GM12873 (cell line): Measurements from ENCODE around the gene ATG16L1.

ENCODE experiments used
- TF ChIP-seq, protein P1 (sequence below): IDR thresholded peaks from 2 replicates; pipeline ENCODE4 v1.5.1; 2012; ENCODE audit warnings: low read depth, mild to moderate bottlenecking, moderate library complexity, low read length, control low read depth; ENCODE audit not compliant: insufficient read depth; ENCODE audit errors: missing control alignments

ATG16L1 gene

GRCh38 chr2:233267516-233268245, 16.2 kb downstream of the ATG16L1 start:
- TF ChIP-seq, protein P1, sequence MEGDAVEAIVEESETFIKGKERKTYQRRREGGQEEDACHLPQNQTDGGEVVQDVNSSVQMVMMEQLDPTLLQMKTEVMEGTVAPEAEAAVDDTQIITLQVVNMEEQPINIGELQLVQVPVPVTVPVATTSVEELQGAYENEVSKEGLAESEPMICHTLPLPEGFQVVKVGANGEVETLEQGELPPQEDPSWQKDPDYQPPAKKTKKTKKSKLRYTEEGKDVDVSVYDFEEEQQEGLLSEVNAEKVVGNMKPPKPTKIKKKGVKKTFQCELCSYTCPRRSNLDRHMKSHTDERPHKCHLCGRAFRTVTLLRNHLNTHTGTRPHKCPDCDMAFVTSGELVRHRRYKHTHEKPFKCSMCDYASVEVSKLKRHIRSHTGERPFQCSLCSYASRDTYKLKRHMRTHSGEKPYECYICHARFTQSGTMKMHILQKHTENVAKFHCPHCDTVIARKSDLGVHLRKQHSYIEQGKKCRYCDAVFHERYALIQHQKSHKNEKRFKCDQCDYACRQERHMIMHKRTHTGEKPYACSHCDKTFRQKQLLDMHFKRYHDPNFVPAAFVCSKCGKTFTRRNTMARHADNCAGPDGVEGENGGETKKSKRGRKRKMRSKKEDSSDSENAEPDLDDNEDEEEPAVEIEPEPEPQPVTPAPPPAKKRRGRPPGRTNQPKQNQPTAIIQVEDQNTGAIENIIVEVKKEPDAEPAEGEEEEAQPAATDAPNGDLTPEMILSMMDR = no peak

DNA sequence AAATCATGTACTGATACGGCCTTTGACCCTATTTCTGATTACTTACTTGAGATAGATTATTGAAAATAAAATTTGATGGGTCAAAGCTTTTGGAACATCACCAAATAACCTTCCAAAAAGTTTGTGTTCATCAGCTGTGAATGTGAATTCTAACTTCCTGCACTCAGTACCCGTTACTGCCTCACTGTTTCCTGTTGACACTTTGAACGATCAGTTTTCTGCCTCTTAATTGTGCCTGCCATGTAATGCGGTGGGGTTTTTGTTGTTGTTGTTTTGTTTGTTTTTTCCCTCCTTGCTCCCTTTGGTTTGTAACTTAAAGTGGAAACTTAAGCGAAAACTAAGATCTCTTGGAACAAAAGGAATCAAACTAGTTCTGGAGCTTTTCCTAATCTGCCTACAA, 18.9 kb downstream of the ATG16L1 start:
- TF ChIP-seq, protein P1 = no peak

GRCh38 chr2:233270951-233271350, 19.5 kb downstream of the ATG16L1 start:
- TF ChIP-seq, protein P1 = no peak

DNA sequence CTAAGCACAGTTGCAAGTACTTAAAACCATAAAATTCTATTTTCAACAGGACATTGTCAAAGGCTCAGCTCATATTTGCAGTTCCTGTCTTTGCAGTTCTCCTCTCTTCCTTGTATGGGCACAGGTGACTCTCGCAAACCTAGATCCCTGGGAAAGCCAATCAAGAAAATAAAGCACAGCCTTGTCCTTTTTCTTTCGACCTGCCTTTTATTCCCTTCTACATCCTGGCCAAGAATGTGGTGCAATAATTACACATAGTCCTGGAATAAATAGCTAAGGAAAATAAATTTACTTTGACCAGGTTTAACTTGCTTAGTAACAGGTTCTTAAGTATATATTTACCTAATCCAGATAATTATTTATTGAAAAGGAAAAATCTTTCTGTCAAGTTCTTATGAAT, 20.2 kb downstream of the ATG16L1 start:
- TF ChIP-seq, protein P1 = no peak

- TF ChIP-seq, protein P1 = no peak
Measured at GRCh38 chr2:233273120-233273519, 21.6 kb downstream of the ATG16L1 start.

GRCh38 chr2:233275223-233275622, 23.8 kb downstream of the ATG16L1 start:
- TF ChIP-seq, protein P1 = no peak

DNA sequence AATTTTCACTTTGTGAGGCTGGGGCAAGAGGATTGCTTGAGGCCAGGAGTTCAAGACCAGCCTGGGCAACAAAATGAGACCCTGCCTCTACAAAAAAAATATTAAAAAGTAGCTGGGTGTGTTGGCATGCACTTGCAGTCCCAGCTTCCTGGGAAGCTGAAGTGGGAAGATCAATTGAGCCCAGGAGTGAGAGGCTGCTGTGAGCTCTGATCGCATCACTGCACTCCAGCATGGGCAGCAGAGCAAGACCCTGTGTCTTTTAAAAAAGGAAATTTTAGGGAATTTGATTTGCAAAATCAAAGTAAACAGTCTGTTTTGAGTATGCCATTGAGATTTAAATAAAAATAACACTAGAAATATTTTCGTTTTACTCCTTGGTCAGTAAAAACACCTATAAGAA, 27.4 kb downstream of the ATG16L1 start:
- TF ChIP-seq, protein P1 = no peak
